OCI-LY3 (cell line): ENCODE data around the gene EXOC4.

Experiments
- H2AFZ ChIP-seq: fragments of 200-600, 300-600 bp; shearing (Covaris generic); 2 replicates; pipeline ENCODE4 v1.6.0; 2014; ENCODE audit warnings: antibody characterized with exemption, low read depth, low read length
- H3K27ac ChIP-seq: fragments of 200-600, 300-600 bp; sonication (generic); 2 replicates; pipeline ENCODE4 v1.5.1; 2014; ENCODE audit warnings: mild to moderate bottlenecking, low read length, moderate library complexity, mixed read lengths
- H3K27me3 ChIP-seq: fragments of 200-600, 300-600 bp; sonication (generic); 2 replicates; pipeline ENCODE4 v1.6.1; 2014; ENCODE audit warnings: low read depth, low read length, mixed read lengths
- H3K36me3 ChIP-seq: fragments of 200-600, 300-600 bp; sonication (generic); replicated peaks from 2 replicates; pipeline ENCODE3; 2014; ENCODE audit warnings: low read depth, low read length, mixed read lengths
- H3K4me1 ChIP-seq: fragments of 300-600, 200-600 bp; sonication (generic); 2 replicates; pipeline ENCODE4 v1.6.1; 2014; ENCODE audit warnings: low read length, mixed read lengths
- H3K4me2 ChIP-seq: fragments of 200-600, 300-600 bp; sonication (generic); 2 replicates; pipeline ENCODE4 v1.6.1; 2014; ENCODE audit warnings: low read length, mixed read lengths
- H3K4me3 ChIP-seq: fragments of 300-600, 200-600 bp; sonication (generic); 2 replicates; pipeline ENCODE4 v1.5.1; 2014; ENCODE audit warnings: antibody characterized with exemption, mild to moderate bottlenecking, low read length, moderate library complexity
- H3K79me2 ChIP-seq: fragments of 300-600, 200-600 bp; shearing (Covaris generic); 2 replicates; pipeline ENCODE4 v1.6.1; 2014; ENCODE audit warnings: mild to moderate bottlenecking, low read length, mixed read lengths
- H3K9ac ChIP-seq: fragments of 300-600, 200-600 bp; shearing (Covaris generic); 2 replicates; pipeline ENCODE4 v1.6.0; 2014; ENCODE audit warnings: mild to moderate bottlenecking, low read length, moderate library complexity
- H3K9me3 ChIP-seq: fragments of 200-600, 300-600 bp; shearing (Covaris generic); 2 replicates; pipeline ENCODE4 v1.6.1; 2014; ENCODE audit warnings: low read length, mixed read lengths; ENCODE audit not compliant: insufficient read depth
- H4K20me1 ChIP-seq: fragments of 200-600, 300-600 bp; sonication (generic); 2 replicates; pipeline ENCODE4 v1.6.1; 2016; ENCODE audit warnings: low read length, mixed read lengths; ENCODE audit not compliant: insufficient read depth
- CTCF ChIP-seq: fragments of 200-600, 300-600 bp; sonication (generic); IDR thresholded peaks from 2 replicates; pipeline ENCODE4 v1.5.1; 2014; ENCODE audit warnings: antibody characterized with exemption, low read length, low read depth
- EZH2phosphoT487 ChIP-seq: fragments of 200-600 bp; shearing (Covaris generic); IDR thresholded peaks from 2 replicates; pipeline ENCODE4 v1.6.1; 2018; ENCODE audit warnings: antibody characterized with exemption, mixed run types, low read depth

The EXOC4 gene

GRCh38 chr7:133295484-133295883 is 42.6 kb downstream of the EXOC4 start:
- Histone ChIP-seq H3K9ac (no peak overlapping the region), H4K20me1 (peaks cover 8% of the 10 kb centered on the region), H3K4me3 (no peak overlapping the region), H3K27me3 (no peaks in the 10 kb centered on the region), H3K4me2 (no peak overlapping the region), H3K9me3 (no peaks in the 10 kb centered on the region), H3K36me3 (peaks cover 10% of the 10 kb centered on the region), H3K4me1 (peaks cover 8% of the 10 kb centered on the region), H3K79me2 (peaks cover 5% of the 10 kb centered on the region), H3K27ac (no peak overlapping the region), H2AFZ (no peak overlapping the region)
- TF ChIP-seq EZH2phosphoT487 = no peak
- no peak for TF ChIP-seq CTCF

GRCh38 chr7:133297093-133297492 is 44.2 kb downstream of the EXOC4 start:
- Histone ChIP-seq H3K9ac (no peak overlapping the region), H3K36me3 (peaks cover 3% of the 10 kb centered on the region), H3K4me1 (peaks cover 8% of the 10 kb centered on the region), H3K4me2 (no peak overlapping the region), H3K4me3 (no peak overlapping the region), H3K79me2 (peaks cover 5% of the 10 kb centered on the region), H2AFZ (no peak overlapping the region), H3K27ac (no peak overlapping the region), H3K9me3 (no peaks in the 10 kb centered on the region), H3K27me3 (no peaks in the 10 kb centered on the region), H4K20me1 (peaks cover 8% of the 10 kb centered on the region)
- no peak for TF ChIP-seq EZH2phosphoT487

GRCh38 chr7:133298080-133298479 is 45.2 kb downstream of the EXOC4 start:
- peaks cover 8% of the 10 kb centered on the region for H4K20me1 ChIP-seq
- H3K4me3 ChIP-seq = no peak overlapping the region
- H3K27me3 ChIP-seq = no peaks in the 10 kb centered on the region
- no peaks in the 10 kb centered on the region for H3K9me3 ChIP-seq
- H3K4me2 ChIP-seq = no peak overlapping the region
- peaks cover 5% of the 10 kb centered on the region for H3K79me2 ChIP-seq
- no peak overlapping the region for H3K27ac ChIP-seq
- TF ChIP-seq EZH2phosphoT487 (no peak), CTCF (no peak)
- no peak overlapping the region for H2AFZ ChIP-seq
- no peaks in the 10 kb centered on the region for H3K36me3 ChIP-seq
- H3K4me1 ChIP-seq = peaks cover 8% of the 10 kb centered on the region
- no peak overlapping the region for H3K9ac ChIP-seq

GRCh38 chr7:133299676-133300075 is 46.8 kb downstream of the EXOC4 start:
- Histone ChIP-seq H3K4me3 (no peak overlapping the region), H3K4me1 (no peaks in the 10 kb centered on the region), H3K4me2 (no peak overlapping the region), H4K20me1 (peaks cover 8% of the 10 kb centered on the region), H2AFZ (no peak overlapping the region), H3K36me3 (no peaks in the 10 kb centered on the region), H3K9ac (no peak overlapping the region), H3K27ac (no peak overlapping the region), H3K79me2 (peaks cover 5% of the 10 kb centered on the region), H3K9me3 (no peaks in the 10 kb centered on the region), H3K27me3 (no peaks in the 10 kb centered on the region)
- TF ChIP-seq CTCF (no peak), EZH2phosphoT487 (no peak)

- Histone ChIP-seq H2AFZ (no peak overlapping the region), H3K36me3 (no peaks in the 10 kb centered on the region), H3K4me1 (no peaks in the 10 kb centered on the region)
Measured at GRCh38 chr7:133300088-133300487, 47.2 kb downstream of the EXOC4 start.

More at GRCh38 chr7:133300088-133300487, 47.2 kb downstream of the EXOC4 start:
- peaks cover 8% of the 10 kb centered on the region for H4K20me1 ChIP-seq
- no peak overlapping the region for H3K4me3 ChIP-seq
- no peak overlapping the region for H3K4me2 ChIP-seq
- TF ChIP-seq CTCF = no peak
- TF ChIP-seq EZH2phosphoT487 = no peak
- no peaks in the 10 kb centered on the region for H3K27me3 ChIP-seq
- peaks cover 5% of the 10 kb centered on the region for H3K79me2 ChIP-seq
- H3K9ac ChIP-seq = no peak overlapping the region
- H3K9me3 ChIP-seq = no peaks in the 10 kb centered on the region
- H3K27ac ChIP-seq = no peak overlapping the region
